22Rv1 (cell line): ENCODE results near the gene CMTM5.

Source experiments
- ZFX ChIP-seq: fragments of 450-650 bp; IDR thresholded peaks from 2 replicates; pipeline ENCODE4 v1.6.1; 2017; ENCODE audit warnings: antibody characterized with exemption, borderline replicate concordance
- TF ChIP-seq, protein P1 (sequence below): fragments of 450-650 bp; IDR thresholded peaks from 2 replicates; pipeline ENCODE4 v1.5.1; 2017; ENCODE audit warnings: mild to moderate bottlenecking

DNA sequence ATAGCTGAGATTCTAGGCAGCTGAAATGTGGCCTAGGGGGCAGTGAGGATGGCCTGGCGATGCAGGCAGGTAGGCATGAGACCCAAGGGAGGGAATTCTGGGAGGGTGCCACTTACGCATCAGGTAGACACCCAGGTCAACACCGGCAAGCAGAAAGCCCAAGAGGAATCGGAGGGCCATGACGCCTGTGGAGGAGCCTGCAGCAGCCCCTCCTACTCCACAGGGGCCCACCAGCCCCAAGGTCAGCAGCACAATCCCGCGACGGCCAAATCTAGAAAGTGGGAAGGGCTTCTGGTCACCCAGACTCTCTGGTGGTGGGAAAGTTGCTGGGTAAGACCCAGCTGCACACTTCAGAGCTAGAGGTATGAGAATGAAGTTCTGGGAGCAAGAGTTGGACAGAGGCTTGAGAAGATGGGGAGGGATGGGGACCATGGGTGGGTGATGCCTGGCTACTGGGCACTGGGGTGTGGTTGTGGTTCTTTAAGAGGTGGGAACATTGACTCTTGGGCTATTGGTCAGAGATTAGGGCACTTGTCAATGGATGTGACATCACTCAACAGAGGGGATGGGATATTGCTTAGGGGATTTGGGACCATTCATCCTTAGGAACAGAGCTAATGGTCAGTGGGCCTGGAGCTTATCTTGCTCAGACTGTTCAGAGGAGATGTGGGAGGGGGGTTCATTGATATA is 27.5 kb upstream of the CMTM5 start:
- no peak for TF ChIP-seq ZFX
- TF ChIP-seq, protein P1, sequence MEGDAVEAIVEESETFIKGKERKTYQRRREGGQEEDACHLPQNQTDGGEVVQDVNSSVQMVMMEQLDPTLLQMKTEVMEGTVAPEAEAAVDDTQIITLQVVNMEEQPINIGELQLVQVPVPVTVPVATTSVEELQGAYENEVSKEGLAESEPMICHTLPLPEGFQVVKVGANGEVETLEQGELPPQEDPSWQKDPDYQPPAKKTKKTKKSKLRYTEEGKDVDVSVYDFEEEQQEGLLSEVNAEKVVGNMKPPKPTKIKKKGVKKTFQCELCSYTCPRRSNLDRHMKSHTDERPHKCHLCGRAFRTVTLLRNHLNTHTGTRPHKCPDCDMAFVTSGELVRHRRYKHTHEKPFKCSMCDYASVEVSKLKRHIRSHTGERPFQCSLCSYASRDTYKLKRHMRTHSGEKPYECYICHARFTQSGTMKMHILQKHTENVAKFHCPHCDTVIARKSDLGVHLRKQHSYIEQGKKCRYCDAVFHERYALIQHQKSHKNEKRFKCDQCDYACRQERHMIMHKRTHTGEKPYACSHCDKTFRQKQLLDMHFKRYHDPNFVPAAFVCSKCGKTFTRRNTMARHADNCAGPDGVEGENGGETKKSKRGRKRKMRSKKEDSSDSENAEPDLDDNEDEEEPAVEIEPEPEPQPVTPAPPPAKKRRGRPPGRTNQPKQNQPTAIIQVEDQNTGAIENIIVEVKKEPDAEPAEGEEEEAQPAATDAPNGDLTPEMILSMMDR, result no peak
